HEK293 (cell line): ENCODE data around the gene LANCL2.

Experiments used
- CTCF ChIA-PET: fragments of 350-600 bp; formaldehyde crosslinking; extraction: SDS; loops from one replicate; lab custom pipeline; 2021; ENCODE audit warnings: antibody characterized with exemption; lab: Yijun Ruan, JAX
- POLR2A ChIA-PET: fragments of 300-600 bp; formaldehyde crosslinking; extraction: SDS; loops from one replicate; lab custom pipeline; 2020; ENCODE audit warnings: antibody characterized with exemption, inconsistent platforms; lab: Yijun Ruan, JAX
- H3K27ac ChIP-seq: fragments of 200-500 bp; sonication (Bioruptor generic); 2 replicates; pipeline ENCODE4 v1.5.1; 2014; ENCODE audit warnings: low read depth, low read length, control low read depth, inconsistent platforms; ENCODE audit errors: extremely low read depth
- H3K36me3 ChIP-seq, 2 experiments: fragments of 200-500 bp in 1 of 2; sonication (Bioruptor generic) in 1 of 2; 1 replicate in 1 of 2; 2 replicates in 1 of 2; pipeline ENCODE4 v1.5.1; 2014 to 2017; ENCODE audit warnings: inconsistent platforms in 2 of 2, low read length in 2 of 2; ENCODE audit not compliant: control insufficient read depth in 2 of 2, insufficient read depth in 1 of 2
- H3K4me1 ChIP-seq: fragments of 200-500 bp; sonication (Bioruptor generic); 2 replicates; pipeline ENCODE4 v1.5.1; 2014; ENCODE audit warnings: mild to moderate bottlenecking, low read length, inconsistent platforms; ENCODE audit not compliant: control insufficient read depth, insufficient read depth
- H3K4me3 ChIP-seq: 2 replicates; pipeline ENCODE4 v1.5.1; 2011; ENCODE audit warnings: low read depth, mild to moderate bottlenecking, control low read depth, low read length, moderate library complexity
- H3K9me3 ChIP-seq: fragments of 200-500 bp; sonication (Bioruptor generic); 2 replicates; pipeline ENCODE4 v1.5.1; 2014; ENCODE audit warnings: low read depth, low read length, inconsistent platforms; ENCODE audit not compliant: control insufficient read depth, insufficient read depth
- GLI2 ChIP-seq: fragments of 450-650 bp; formaldehyde crosslinking; IDR thresholded peaks from 2 replicates; pipeline ENCODE4; 2017; ENCODE audit warnings: missing biosample characterization, missing genetic modification characterization, low read depth, borderline replicate concordance
- HOXC10 ChIP-seq: sonication (generic); formaldehyde crosslinking; IDR thresholded peaks from 2 replicates; pipeline ENCODE4 v1.8.1; 2023; ENCODE audit warnings: mild to moderate bottlenecking, missing genetic modification reagents
- KLF1 ChIP-seq: fragments of 450-650 bp; formaldehyde crosslinking; IDR thresholded peaks from 2 replicates; pipeline ENCODE4 v1.5.1; 2016; ENCODE audit warnings: missing biosample characterization, missing genetic modification characterization
- KLF16 ChIP-seq: fragments of 450-650 bp; formaldehyde crosslinking; IDR thresholded peaks from 2 replicates; pipeline ENCODE4 v1.5.1; 2017; ENCODE audit warnings: missing biosample characterization, missing genetic modification characterization
- PRDM1 ChIP-seq: fragments of 450-650 bp; formaldehyde crosslinking; IDR thresholded peaks from 2 replicates; pipeline ENCODE4; 2016; ENCODE audit warnings: missing biosample characterization, missing genetic modification characterization
- TRIM28 ChIP-seq: IDR thresholded peaks from 2 replicates; pipeline ENCODE4 v1.6.1; 2011; ENCODE audit warnings: low read length, control low read depth, borderline replicate concordance
- ZBTB1 ChIP-seq: fragments of 450-650 bp; formaldehyde crosslinking; IDR thresholded peaks from 2 replicates; pipeline ENCODE4 v1.5.1; 2016; ENCODE audit warnings: missing biosample characterization, missing genetic modification characterization
- ZBTB20 ChIP-seq: fragments of 450-650 bp; formaldehyde crosslinking; IDR thresholded peaks from 2 replicates; pipeline ENCODE4 v1.5.1; 2016; ENCODE audit warnings: missing biosample characterization, missing genetic modification characterization
- ZFP3 ChIP-seq: fragments of 450-650 bp; formaldehyde crosslinking; IDR thresholded peaks from 2 replicates; pipeline ENCODE4 v1.5.1; 2016; ENCODE audit warnings: low read depth, missing biosample characterization, missing genetic modification characterization
- ZFP37 ChIP-seq: fragments of 450-650 bp; formaldehyde crosslinking; IDR thresholded peaks from 2 replicates; pipeline ENCODE4 v1.5.1; 2016; ENCODE audit warnings: missing biosample characterization, missing genetic modification characterization
- ZNF114 ChIP-seq: fragments of 450-650 bp; formaldehyde crosslinking; IDR thresholded peaks from 2 replicates; pipeline ENCODE4 v1.5.0; 2017; ENCODE audit warnings: missing biosample characterization, missing genetic modification characterization
- ZNF23 ChIP-seq: fragments of 450-650 bp; formaldehyde crosslinking; IDR thresholded peaks from 2 replicates; pipeline ENCODE4 v1.5.1; 2016; ENCODE audit warnings: missing biosample characterization, missing genetic modification characterization, borderline replicate concordance
- ZNF335 ChIP-seq: fragments of 450-650 bp; formaldehyde crosslinking; conservative IDR thresholded peaks from 2 replicates; pipeline ENCODE4 v1.5.1; 2016; ENCODE audit warnings: missing biosample characterization, missing genetic modification characterization
- ZNF354C ChIP-seq: fragments of 450-650 bp; formaldehyde crosslinking; IDR thresholded peaks from 2 replicates; pipeline ENCODE4 v1.5.1; 2016; ENCODE audit warnings: missing biosample characterization, missing genetic modification characterization, low read depth, borderline replicate concordance
- ZNF366 ChIP-seq: fragments of 450-650 bp; formaldehyde crosslinking; conservative IDR thresholded peaks from 2 replicates; pipeline ENCODE4 v1.5.1; 2016; ENCODE audit warnings: missing biosample characterization, missing genetic modification characterization
- ZNF521 ChIP-seq: fragments of 450-650 bp; formaldehyde crosslinking; IDR thresholded peaks from 2 replicates; pipeline ENCODE4 v1.5.1; 2017; ENCODE audit warnings: missing biosample characterization, mild to moderate bottlenecking, missing genetic modification characterization
- ZNF529 ChIP-seq: fragments of 450-650 bp; formaldehyde crosslinking; IDR thresholded peaks from 2 replicates; pipeline ENCODE4 v1.5.1; 2017; ENCODE audit warnings: missing genetic modification characterization, missing biosample characterization; ENCODE audit not compliant: insufficient replicate concordance
- ZNF558 ChIP-seq: fragments of 450-650 bp; formaldehyde crosslinking; IDR thresholded peaks from 2 replicates; pipeline ENCODE4 v1.5.1; 2016; ENCODE audit warnings: missing biosample characterization, missing genetic modification characterization
- ZNF571 ChIP-seq: fragments of 450-650 bp; formaldehyde crosslinking; IDR thresholded peaks from 2 replicates; pipeline ENCODE4 v1.5.0; 2017; ENCODE audit warnings: missing biosample characterization, missing genetic modification characterization
- ZNF623 ChIP-seq: fragments of 450-650 bp; formaldehyde crosslinking; IDR thresholded peaks from 2 replicates; pipeline ENCODE4 v1.5.1; 2016; ENCODE audit warnings: missing biosample characterization, missing genetic modification characterization
- ZNF658 ChIP-seq: fragments of 450-650 bp; formaldehyde crosslinking; IDR thresholded peaks from 2 replicates; pipeline ENCODE4; 2016; ENCODE audit warnings: missing biosample characterization, missing genetic modification characterization
- ZNF677 ChIP-seq: fragments of 450-650 bp; IDR thresholded peaks from 2 replicates; pipeline ENCODE4 v1.5.0; 2018; ENCODE audit warnings: missing biosample characterization, mild to moderate bottlenecking, missing genetic modification characterization, moderate library complexity
- ZSCAN23 ChIP-seq: fragments of 450-650 bp; formaldehyde crosslinking; IDR thresholded peaks from 2 replicates; pipeline ENCODE4 v1.5.1; 2016; ENCODE audit warnings: missing biosample characterization, missing genetic modification characterization
- TF ChIP-seq, protein P1 (sequence below): fragments of 450-650 bp; formaldehyde crosslinking; IDR thresholded peaks from 2 replicates; pipeline ENCODE4 v1.5.1; 2016; ENCODE audit warnings: missing biosample characterization, missing genetic modification characterization
- TF ChIP-seq, protein P2 (sequence below): fragments of 450-650 bp; formaldehyde crosslinking; IDR thresholded peaks from 2 replicates; pipeline ENCODE4 v1.5.1; 2016; ENCODE audit warnings: missing biosample characterization, missing genetic modification characterization
- TF ChIP-seq, protein P3 (sequence below): fragments of 450-650 bp; formaldehyde crosslinking; IDR thresholded peaks from 2 replicates; pipeline ENCODE4 v1.5.1; 2016; ENCODE audit warnings: missing biosample characterization, missing genetic modification characterization

The LANCL2 gene

DNA sequence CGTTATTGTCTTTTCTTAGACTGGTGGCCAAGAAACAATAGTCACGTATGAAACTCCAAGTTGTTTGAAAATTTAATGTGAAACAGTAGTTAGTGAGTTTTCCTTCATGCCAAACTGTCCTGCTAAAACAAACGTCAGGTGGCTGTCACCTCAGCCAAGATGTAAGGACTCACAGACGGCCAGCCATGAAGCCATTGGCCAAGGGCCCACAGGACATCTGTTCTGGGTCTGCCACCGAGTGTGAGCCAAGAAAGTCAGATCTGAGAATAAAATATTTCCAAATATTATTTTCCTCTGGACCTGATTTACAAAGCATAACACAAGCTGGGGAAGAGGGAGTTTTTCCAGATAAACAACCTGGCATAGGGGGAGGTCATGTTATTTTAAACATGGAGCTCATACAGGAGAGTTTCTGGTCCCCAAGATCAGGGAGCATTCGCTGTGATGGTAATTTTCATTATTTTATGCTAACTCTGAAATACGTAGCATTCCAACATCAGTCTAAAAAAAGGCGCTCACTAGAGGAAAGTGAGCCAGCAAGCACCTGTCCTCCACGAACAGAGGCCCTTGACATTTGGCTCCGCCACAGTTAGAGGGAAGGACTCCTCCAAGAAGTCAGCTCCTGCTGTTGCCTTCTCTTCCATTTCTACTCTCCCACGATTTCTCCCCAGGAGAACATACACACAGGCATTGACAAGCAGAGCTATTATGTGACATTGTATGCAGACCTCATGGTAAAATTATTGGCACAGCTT lies 38.9 kb upstream of the LANCL2 start:
- TF ChIP-seq, protein P1, sequence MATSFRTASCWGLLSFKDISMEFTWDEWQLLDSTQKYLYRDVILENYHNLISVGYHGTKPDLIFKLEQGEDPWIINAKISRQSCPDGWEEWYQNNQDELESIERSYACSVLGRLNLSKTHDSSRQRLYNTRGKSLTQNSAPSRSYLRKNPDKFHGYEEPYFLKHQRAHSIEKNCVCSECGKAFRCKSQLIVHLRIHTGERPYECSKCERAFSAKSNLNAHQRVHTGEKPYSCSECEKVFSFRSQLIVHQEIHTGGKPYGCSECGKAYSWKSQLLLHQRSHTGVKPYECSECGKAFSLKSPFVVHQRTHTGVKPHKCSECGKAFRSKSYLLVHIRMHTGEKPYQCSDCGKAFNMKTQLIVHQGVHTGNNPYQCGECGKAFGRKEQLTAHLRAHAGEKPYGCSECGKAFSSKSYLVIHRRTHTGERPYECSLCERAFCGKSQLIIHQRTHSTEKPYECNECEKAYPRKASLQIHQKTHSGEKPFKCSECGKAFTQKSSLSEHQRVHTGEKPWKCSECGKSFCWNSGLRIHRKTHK (tag by site-specific recombination) = no peak
- TF ChIP-seq ZNF571 (tag by site-specific recombination) = no peak
- TF ChIP-seq ZNF677 (tag by site-specific recombination) = no peak
- no peak for TF ChIP-seq ZNF114 (tag by site-specific recombination)
- TF ChIP-seq ZFP37 (tag by site-specific recombination) = no peak
- TF ChIP-seq TRIM28 = no peak
- TF ChIP-seq PRDM1 (tag by site-specific recombination) = no peak
- no peak for TF ChIP-seq ZNF366
- TF ChIP-seq ZNF529 (tag by site-specific recombination) = no peak
- TF ChIP-seq HOXC10 = no peak
- TF ChIP-seq, protein P2, sequence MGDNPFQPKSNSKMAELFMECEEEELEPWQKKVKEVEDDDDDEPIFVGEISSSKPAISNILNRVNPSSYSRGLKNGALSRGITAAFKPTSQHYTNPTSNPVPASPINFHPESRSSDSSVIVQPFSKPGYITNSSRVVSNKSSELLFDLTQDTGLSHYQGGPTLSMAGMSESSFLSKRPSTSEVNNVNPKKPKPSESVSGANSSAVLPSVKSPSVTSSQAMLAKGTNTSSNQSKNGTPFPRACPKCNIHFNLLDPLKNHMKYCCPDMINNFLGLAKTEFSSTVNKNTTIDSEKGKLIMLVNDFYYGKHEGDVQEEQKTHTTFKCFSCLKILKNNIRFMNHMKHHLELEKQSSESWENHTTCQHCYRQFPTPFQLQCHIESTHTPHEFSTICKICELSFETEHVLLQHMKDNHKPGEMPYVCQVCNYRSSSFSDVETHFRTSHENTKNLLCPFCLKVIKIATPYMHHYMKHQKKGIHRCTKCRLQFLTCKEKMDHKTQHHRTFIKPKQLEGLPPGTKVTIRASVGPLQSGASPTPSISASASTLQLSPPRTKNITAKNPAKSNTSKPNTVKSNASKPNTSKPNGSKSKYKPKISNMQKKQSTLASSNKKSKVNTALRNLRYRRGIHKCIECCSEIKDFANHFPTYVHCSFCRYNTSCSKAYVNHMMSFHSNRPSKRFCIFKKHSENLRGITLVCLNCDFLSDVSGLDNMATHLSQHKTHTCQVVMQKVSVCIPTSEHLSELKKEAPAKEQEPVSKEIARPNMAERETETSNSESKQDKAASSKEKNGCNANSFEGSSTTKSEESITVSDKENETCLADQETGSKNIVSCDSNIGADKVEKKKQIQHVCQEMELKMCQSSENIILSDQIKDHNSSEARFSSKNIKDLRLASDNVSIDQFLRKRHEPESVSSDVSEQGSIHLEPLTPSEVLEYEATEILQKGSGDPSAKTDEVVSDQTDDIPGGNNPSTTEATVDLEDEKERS (tag by site-specific recombination) = no peak
- TF ChIP-seq KLF16 (tag by site-specific recombination) = no peak
- TF ChIP-seq ZNF658 (tag by site-specific recombination) = no peak
- no peak for TF ChIP-seq GLI2
- no peak for TF ChIP-seq ZBTB1 (tag by site-specific recombination)
- TF ChIP-seq ZNF23 (tag by site-specific recombination) = no peak
- POLR2A ChIA-PET = interaction anchor here (1.3 kb wide), 1 partner anchor 40 kb away, joined by 4 read pairs; no protein-coding TSS in a partner anchor
- Histone ChIP-seq H3K4me3 (no peak overlapping the region), H3K9me3 (no peaks in the 10 kb centered on the region), H3K4me1 (no peaks in the 10 kb centered on the region), H3K36me3 (no peaks in the 10 kb centered on the region), H3K27ac (no peak overlapping the region)
- CTCF ChIA-PET = no interaction called here

DNA sequence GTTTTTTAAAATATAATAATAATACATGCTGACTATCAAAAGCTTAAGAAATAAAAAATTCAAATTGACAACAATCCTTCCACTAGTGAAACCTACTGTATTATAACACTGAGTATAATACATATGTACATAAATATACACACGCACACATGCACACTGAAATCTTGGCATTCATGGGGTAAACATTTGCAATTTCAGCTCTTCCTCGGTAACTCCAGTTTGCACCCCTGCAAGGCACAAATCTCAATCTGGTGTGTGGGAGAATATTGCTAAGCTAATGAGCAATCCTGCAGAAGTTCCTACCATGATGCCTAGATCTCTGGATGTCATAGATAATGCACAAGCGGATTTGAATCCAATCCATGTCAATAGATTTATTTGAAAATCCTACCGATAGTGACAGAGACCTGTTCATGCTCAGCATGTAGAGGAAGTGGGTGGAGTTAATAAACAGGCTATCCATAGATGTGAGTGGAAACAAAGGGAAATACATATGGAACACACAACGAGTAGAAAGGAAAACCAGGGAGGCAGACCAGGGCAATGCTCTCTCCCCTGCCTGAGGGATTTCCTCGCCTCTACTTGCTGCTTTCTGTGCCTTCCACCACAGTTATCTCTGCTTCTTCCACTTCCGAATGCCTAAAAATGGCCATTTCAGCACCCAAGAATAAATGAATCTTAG lies 38.1 kb upstream of the LANCL2 start:
- ChIA-PET POLR2A (interaction anchor here (1.3 kb wide), 1 partner anchor 39 kb away, joined by 4 read pairs; no protein-coding TSS in a partner anchor), CTCF (no interaction called here)
- Histone ChIP-seq H3K4me3 (no peak overlapping the region), H3K4me1 (no peaks in the 10 kb centered on the region), H3K36me3 (no peaks in the 10 kb centered on the region), H3K27ac (no peak overlapping the region), H3K9me3 (no peaks in the 10 kb centered on the region)
- TF ChIP-seq KLF1 (no peak), ZNF354C (tag by site-specific recombination) (no peak), ZNF114 (tag by site-specific recombination) (no peak), PRDM1 (tag by site-specific recombination) (no peak), ZNF623 (tag by site-specific recombination) (no peak), ZSCAN23 (no peak), ZNF335 (tag by site-specific recombination) (no peak), ZBTB20 (tag by site-specific recombination) (no peak), ZFP3 (no peak), ZNF558 (no peak), ZNF521 (tag by site-specific recombination) (no peak)
- TF ChIP-seq, protein P1 (tag by site-specific recombination) = no peak
- TF ChIP-seq, protein P3, sequence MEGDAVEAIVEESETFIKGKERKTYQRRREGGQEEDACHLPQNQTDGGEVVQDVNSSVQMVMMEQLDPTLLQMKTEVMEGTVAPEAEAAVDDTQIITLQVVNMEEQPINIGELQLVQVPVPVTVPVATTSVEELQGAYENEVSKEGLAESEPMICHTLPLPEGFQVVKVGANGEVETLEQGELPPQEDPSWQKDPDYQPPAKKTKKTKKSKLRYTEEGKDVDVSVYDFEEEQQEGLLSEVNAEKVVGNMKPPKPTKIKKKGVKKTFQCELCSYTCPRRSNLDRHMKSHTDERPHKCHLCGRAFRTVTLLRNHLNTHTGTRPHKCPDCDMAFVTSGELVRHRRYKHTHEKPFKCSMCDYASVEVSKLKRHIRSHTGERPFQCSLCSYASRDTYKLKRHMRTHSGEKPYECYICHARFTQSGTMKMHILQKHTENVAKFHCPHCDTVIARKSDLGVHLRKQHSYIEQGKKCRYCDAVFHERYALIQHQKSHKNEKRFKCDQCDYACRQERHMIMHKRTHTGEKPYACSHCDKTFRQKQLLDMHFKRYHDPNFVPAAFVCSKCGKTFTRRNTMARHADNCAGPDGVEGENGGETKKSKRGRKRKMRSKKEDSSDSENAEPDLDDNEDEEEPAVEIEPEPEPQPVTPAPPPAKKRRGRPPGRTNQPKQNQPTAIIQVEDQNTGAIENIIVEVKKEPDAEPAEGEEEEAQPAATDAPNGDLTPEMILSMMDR = no peak
